Activated CD4-positive, alpha-beta T cell treated with anti-CD3 and anti-CD28 coated beads, Interleukin-2, Interleukin-4, amounts not matched to agents 100 ng/mL and 50 ng/mL, durations not matched to agents 16 hours and 8 hours (primary cell): Measurements from ENCODE around the gene TMEM235.
A peak's percentile ranks its signal among the peaks of the same experiment; 100 is the strongest.

Experiments used
- DNase-seq: peaks from one replicate; pipeline ENCODE4 v3.0.0-alpha.2; 2020; ENCODE audit warnings: low spot score

TMEM235 gene

GRCh38 chr17:78272181-78272913, 40.9 kb downstream of the TMEM235 start:
- DNase-seq = no peak

- DNase-seq = no peak
These were observed 41.5 kb downstream of the TMEM235 start for GRCh38 chr17:78272914-78273258.

- DNase-seq = no peak
These were observed 42.4 kb downstream of the TMEM235 start for GRCh38 chr17:78273813-78274212.

GRCh38 chr17:78275355-78275754, 43.9 kb downstream of the TMEM235 start:
- DNase-seq = no peak

- no peak for DNase-seq
These were observed 44.9 kb downstream of the TMEM235 start for GRCh38 chr17:78276098-78276887.

GRCh38 chr17:78278139-78278741, 46.8 kb downstream of the TMEM235 start:
- no peak for DNase-seq

GRCh38 chr17:78279360-78279990, 48.0 kb downstream of the TMEM235 start:
- DNase-seq = no peak

- DNase-seq = no peak
These were observed 49.9 kb downstream of the TMEM235 start for GRCh38 chr17:78281249-78281845.

GRCh38 chr17:78284146-78284545, 52.7 kb downstream of the TMEM235 start:
- DNase-seq = no peak

- no peak for DNase-seq
These were observed 57.6 kb downstream of the TMEM235 start for GRCh38 chr17:78289004-78289403.

- DNase-seq = peak; percentile 82
These were observed 58.5 kb downstream of the TMEM235 start for GRCh38 chr17:78289802-78290363.
